HG03066 (cell line): ENCODE results near the gene NOX5.

Experiments used
- ATAC-seq: cut with Tn5 transposase; IDR thresholded peaks from one replicate; pipeline ENCODE4 v1.9.1; 2021; ENCODE audit warnings: low read depth; ENCODE audit not compliant: unreplicated experiment

NOX5 gene

DNA sequence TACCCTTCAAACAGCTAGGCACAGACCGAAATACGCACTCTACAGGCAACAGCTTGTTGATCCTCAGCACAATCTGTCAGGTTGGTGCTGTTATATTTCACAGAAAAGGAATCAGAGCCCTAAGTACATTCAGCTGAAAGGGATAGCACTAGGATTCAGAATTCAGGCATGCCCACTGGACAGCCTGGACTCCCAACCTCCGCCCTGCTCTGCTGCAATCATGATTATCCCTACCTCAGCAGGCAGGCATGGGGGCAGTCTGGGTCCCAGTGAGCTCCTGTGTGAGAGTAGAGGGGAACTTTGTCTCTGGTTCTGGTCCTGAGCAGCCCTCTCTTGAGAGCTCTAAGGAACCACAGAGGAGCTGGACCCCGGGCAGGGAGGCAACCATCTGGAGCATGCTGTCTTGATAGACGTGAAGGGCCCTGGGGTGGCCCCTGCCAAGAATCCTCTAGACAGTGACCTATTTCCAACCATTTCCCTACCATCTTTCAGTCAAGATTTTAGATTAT, 23.4 kb upstream of the NOX5 start:
- no peak for ATAC-seq

DNA sequence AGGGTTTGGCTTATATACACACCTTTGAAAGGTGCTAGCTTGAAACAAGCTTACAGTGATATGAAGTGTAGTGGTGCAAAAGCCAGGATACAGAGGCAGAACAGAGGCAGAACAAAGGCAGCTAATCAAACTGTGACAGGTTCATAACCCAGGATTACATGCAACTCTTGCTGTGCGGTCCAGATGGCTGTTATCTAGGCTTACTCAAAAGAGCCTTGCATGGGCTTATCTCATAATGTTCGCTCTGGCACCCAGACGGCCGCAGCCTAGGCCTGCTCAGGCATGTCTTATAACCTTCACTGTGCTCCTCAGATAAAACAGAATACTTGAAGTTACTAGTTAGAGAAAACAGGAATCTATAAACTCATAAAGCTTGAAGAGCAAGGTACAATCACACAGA, 22.8 kb upstream of the NOX5 start:
- no peak for ATAC-seq

DNA sequence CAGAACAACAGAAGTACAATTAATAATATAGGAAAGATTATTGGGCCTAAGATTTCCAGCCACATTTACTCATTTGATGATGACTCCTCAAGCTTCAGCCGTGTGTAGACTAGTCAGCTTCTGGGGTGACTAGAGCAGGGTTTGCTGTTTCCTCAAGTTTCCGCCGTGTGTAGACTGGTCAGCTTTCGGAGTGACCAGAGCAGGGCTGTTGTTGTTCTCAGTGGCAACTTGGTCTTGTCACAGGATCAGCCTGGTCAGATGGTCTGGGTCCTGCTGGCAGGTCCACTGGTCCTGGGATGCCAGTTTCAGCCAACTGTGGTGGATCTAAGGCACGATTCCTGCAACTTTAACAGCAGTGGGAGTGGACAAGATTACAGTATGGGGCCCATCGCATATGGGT, 21.8 kb upstream of the NOX5 start:
- ATAC-seq: no peak

DNA sequence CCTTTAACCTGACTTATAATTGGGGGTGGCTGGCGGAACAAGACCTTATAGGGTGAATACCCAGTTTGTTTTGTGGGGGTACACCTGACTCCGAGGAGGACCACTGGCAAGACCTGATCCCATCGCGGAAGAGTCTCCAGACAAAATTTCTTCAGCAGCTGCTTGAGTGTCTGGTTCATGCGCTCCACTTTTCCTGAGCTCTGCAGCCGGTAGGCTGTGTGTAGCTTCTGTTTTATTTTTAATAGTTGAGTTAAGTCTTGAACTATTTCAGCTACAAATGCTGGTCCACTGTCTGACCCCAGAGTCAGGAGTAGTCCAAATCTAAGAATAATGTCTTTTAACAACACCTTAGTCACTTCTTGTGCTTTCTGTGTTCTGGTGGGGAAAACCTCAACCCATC, 21.2 kb upstream of the NOX5 start:
- no peak for ATAC-seq

DNA sequence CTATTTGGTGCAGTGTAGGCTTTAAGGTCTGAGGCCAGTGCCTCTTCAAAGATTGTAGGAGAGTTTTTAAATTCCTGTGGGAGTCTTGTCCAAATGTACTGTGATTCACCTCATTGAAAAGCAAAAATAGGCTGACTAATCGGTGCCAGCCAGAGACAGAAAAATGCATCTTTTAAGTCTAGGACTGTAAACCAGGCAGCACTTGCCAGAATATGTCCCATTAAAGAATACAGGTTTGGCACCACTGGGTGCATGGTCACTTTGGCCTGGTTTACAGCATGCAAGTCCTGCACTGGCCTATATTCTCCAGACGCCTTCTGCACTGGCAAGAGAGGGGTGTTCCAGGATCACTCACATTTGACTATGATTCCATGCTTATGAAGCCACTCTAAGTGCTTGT, 20.3 kb upstream of the NOX5 start:
- no peak for ATAC-seq

DNA sequence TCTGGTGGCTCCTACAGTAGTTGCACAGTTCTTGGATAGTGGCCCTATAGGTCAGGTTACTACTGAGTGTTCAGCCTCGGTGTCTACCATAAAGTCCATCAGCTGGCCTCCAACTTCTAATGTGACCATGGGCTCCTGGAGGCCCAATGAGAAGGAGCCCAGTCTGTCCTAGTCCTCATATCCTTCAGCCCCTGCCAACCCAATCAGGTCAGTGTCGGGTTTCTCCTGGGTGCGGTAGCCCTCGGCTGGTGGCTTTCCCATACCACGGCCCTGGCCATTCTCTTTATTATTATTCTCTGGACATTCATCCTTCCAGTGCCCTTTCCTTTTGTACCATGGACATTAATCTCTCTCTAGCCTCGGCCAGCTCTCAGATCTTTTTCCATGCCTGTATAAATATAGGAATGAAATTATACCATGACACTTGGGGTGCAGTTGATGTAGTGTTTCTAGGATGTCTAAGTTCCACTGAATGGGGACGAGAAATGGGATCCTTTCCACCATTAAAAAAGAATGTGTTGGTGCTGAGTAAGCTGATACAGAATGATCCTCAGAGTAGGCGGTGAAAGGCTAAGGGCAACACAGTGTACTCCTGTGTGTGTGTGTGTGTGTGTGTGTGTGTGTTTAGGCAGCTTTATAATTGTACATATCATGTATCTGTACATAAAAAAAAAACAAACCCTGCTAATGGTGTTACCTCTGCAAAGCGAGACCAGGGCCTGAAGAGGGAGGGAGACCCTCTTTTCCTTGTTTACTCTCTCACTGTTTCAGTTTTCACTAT, 19.3 kb upstream of the NOX5 start:
- ATAC-seq: no peak

DNA sequence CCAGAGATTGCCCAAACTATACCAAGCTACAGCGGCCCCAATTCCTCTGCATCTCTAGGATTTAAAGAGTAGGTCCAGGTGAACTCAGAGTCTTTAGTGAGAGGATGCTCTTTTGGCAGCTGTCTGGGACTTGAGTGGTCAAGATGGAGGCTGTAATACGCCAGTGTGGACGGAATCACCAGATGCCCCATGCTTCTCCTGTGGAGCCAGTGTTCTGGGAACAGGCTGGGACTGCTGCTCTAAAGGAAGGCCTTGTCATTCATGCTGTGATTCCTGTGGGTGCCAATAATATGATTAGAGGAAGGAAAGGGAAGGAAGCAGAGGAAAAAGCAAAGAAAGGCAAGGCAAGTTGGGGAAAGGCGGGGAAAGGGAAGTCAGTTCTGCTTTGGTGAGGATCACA, 17.4 kb upstream of the NOX5 start:
- ATAC-seq: no peak

DNA sequence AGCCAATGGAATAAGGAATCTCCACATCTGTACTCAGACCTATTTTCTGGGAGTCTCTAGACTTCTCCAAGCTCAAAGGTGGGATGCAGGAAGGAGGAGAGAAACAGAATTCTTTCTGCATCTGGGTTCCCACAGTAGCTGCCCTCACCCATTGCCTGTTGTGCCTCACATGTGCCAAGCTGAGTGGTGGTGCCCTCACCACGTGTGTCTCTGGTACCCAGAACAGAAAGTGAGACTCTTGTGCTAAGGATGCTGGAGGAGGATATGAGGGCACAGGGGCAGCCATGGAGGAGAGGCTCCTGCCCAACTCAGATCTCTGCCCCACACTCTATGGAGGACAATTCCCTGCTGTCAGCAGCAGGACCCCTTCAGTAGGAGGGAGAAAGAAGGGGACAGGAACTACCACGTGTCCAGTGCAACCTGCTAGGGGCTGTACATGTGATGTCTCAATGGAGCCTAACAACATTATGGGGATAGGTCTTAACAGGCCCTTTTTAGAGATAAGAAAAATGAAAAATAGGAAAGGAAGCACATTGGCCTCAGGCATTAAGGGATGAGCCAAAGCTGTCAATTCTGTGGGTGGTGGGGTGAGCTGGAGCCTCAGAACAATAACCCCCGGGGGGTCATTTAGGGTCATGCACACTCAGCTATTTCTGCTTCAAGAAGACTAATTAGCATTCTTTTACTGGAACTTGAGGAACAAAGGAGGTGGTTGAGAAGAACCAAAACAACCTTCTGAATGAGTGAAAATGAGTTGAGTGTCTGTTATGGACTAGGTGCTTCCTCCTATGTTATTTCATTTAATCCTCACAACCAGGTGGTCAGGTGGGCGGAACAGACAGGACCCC, 16.3 kb upstream of the NOX5 start:
- ATAC-seq: no peak

DNA sequence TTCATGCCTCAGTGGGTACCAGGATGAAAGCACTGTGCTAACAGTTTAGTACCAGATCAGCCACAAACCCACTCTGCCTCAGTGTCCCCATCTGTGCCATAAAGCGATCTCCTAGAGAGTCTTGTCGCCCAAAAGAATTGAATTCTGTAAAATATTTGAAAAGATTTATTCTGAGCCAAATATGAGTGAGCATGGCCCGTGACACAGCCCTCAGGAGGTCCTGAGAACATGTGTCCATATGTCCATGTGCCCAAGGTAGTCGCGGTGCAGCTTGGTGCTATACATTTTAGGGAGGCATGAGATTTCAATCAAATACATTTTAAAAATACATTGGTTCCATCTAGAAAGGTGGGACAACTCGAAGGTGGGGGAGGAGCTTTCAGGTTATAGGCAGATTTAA, 15.4 kb upstream of the NOX5 start:
- no peak for ATAC-seq

DNA sequence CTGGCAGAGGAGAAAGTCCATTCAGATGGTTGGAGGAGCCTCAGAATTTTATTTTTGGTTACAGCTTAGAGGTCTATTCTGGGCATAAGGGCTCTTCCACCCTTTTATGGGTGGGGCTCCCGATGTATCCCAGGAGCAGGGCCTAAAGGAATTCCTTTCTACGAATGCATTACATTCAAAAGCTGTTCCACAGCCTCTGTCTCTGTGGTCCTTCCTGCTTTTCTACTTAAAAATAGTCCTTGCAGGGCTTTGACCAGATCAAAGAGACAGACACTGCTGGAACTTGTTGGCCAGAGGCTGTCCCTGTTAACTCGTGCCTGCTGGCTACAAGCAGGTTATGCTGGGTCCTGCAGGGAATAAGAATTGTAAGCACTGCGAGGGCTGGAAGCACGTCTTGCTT, 14.4 kb upstream of the NOX5 start:
- ATAC-seq: no peak

DNA sequence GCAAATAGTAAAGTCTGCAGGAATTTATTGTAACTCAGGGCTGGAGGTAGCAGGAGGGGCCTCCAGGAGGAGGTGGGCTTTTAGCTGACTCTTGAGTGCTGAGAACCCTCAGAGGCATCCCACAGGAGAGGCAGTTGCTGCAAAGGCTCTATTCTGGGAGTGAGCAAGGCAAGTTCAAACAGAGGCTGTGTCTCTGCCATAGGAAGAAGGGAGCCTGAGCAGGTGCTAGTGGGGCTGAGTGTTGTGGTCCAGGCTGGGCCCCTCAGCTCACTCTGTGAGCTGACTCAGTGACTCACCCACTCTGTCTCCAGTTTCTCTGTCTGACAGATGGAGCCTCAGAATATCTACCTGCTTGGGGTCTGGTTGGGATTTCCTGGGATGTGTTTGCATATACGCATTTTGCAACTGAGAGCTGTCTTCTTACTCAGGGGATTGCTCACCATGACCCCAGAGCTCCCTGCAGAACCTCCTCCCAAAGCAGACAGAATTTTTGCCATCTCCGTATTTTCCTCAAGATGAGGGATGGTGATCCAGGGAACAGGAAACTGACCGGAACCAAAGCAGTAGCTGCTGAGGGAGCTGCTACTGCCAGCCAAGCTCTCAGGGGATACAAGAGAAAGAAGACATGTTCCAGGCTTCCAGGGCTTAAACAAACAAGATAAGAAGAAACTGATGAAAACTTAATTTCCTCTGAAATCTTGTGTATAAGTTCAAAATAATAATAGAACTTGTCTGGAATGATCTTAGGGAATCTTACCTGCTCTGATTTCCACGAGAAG, 13.6 kb upstream of the NOX5 start:
- ATAC-seq: no peak

DNA sequence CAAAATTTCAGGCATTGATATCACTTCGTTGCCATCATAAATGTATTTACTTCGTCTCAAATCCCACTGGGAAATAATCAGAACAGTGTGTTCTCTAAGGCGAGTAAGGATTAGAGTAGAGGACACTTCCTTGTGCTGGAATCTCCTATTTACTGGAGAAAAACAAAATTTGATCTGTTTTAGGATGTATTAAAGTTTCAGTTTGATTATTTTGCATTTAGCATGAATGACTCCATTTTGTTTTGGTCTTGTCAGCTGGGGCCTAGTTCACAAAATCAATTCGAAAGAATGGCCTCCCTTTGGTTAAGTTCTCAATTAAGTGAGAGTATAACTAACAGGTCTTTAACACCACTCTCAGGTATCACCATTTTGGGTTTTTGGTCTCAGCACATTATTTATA, 11.7 kb upstream of the NOX5 start:
- no peak for ATAC-seq

DNA sequence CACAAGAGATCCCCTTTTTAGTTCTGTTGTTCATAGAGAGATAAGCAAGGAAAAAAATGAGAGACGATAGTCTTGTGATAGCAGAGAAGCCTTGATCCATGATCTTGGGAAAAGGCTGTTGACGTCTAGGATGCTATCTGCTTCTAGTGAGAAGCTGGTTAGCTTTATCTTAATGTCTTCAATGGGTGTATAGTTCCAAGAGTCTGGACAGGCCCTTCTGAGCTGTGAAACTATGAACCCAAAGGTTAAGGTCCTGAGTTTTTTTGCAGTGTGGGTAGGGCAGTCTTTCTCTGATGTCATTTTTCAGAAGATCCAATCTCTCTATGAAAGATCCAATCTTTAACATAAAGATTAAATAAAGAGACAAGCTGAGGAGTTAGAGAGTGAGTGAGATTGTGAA, 10.5 kb upstream of the NOX5 start:
- no peak for ATAC-seq

DNA sequence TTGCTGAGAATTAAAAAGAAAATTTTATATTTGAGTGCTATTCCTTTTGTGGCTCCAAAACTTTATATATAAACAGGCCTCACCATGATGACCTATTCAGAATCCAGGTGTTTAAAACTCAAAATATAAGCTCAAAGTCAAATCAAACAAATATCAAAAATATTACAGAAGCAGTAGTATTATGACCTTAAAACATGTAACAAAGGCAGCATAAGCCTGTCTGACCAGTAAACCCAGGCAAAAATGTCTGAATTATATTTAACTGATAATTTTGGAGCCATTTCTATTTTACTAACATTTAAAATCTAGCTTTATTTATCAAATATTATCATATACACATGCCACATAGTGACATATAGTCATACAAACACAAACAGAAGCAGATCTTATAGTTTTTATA, 6.4 kb upstream of the NOX5 start:
- no peak for ATAC-seq

DNA sequence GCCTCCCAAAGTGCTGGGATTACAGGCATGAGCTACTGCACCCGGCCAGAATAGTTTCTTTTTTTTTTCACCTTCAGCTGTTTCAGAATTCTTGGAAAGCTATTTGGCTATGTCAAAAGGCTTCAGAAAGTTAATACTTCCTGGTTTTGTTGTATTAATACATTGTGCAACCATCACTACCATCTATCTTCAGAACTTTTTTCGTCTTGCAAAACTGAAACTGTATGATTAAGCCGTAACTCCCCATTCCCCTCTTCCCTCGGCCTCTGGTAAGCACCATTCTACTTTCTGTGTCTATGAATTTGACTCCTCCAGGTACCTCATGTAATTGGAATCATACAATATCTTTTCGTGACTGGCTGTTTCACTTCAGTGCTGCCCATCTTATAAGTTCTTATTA, 5.2 kb upstream of the NOX5 start:
- no peak for ATAC-seq

DNA sequence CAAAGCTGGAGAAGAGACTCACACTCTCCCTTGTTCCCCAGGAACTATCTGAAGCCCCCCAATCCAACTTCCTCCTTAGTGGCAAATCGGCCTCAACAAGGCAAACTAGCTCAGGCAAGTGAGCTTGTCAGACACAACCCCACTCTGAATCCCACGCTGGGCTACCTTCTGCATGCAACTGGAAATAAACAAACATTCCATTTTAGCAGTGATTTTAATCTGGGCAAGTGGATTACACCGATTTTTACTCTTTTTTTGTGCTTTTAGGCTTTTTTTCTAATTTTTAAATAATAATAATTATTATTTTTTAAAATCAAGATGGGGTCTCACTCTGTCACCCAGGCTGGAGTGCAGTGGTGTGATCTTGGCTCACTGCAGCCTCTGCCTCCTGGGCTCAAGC, 2.9 kb upstream of the NOX5 start:
- no peak for ATAC-seq

DNA sequence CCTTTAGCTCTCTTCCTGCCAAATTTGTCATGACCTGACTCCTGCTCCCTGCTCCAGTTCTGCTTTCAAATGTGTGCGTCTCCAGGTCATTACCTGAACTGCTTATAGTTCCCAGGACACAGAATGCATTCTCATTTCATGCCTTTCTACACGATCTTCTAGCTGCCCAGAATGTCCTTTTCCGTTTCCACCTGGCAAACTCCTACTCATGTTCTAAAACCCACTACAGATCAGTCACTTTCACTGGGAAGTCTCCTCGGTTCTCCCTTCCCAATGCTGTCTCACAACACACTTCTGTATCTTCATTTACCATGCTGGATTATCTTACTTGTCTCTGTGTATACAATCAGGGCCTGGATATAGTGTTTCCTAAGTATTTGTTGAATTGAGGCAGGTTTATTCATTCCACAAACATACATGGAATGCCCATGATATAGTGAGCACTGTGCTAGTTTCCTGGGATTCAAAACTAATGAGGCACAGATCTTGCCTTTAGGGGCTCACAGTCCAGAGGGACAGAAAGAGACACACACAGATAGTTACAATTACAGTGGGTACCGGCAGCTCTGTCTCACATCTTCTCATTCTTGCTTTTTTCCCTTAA, 1.6 kb upstream of the NOX5 start:
- ATAC-seq: no peak

DNA sequence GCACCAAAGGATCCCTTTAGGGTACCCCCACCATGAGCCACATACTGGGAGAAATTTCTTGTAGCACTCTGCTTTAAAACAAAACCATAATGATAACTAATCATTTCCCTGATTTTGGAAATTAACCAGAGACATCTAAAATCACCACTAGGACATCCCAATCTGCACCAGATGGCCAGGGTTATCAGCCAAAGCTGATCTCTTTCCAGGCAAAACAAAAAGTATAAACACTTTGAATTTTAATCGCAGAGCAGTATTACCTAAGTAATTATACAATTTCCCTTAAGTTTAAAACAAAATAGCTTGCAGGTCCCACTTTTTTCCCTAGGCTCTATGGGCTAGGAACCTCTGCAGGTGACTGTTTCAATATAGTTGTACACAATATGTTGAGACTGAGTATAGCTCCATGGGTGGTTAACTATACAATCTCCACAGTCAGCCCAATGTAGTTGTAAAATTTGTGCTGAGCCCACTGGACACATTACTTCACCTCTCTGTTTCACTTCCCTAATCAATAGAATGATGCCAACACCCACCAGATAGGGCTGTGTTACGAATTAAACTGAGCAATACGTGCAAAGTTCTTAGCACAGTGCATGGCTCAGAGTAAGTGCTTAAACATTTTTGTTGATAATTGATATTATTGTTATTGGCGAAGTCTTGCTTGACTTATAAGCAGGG, 629 bp upstream of the NOX5 start:
- ATAC-seq: no peak

DNA sequence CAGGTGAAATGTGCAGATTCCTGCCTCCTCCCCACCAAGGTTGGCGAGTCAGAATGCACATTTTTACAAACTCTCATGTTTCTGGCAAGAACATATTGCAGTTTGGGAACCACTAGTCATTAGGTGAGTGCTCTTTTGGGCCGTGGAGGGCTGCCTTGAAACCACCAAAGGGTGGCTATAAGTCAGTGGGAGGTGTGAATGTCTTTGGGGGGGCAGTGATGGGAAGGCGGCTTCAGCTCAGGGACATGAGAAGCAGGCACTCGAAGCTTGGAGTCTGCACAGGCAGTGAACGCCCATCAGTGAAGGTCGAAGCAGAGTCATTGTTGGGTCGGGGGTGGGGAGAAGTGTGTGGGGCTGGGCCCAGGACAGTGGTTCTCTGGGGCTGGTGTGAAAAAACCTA, 1.1 kb downstream of the NOX5 start:
- no peak for ATAC-seq

DNA sequence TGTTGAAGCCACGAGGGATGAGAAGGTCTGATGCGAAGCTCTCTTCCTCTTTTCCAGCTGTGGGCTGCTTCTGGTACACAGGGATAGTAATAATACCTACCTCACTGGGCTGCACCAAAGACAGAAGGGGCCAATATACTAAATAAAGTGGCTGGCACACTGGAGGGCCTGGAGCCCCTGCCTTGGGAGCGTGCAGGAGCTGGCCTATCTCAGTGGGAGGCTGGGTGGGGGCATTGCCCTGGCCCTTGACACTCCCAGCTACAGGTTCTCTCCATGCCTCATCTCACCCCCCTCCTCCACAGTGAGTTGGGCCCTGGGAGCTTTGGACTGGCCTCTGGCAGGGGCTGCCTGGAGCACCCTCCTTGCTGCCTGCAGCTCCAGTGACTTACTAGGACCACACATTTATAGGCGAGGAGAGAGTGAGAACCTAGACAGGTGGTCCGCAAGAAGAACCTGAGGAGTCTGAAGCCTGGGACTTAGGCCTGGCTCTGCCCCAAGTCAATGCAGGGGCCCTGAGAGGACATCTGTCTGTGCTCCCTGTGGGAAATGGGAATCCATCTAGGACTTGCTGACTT, 1.6 kb downstream of the NOX5 start:
- ATAC-seq: no peak
